Mammary epithelial cell (primary cell): ENCODE measurements around the gene DGKI.

Experiments used
- EZH2 ChIP-seq: IDR thresholded peaks from 2 replicates; pipeline ENCODE4 v1.6.1; 2012; ENCODE audit warnings: low read length, inconsistent platforms, borderline replicate concordance
- TF ChIP-seq, protein P1 (sequence below), 2 donors: IDR thresholded peaks in 1 of 2; conservative IDR thresholded peaks in 1 of 2; 2 replicates each; pipeline ENCODE4 v1.5.1; 2011 to 2012; ENCODE audit warnings: inconsistent platforms in 2 of 2, low read length in 2 of 2, mild to moderate bottlenecking in 2 of 2, control low read depth in 1 of 2, low read depth in 1 of 2; ENCODE audit not compliant: insufficient read depth in 1 of 2; ENCODE audit errors: extremely low read depth in 1 of 2

DNA sequence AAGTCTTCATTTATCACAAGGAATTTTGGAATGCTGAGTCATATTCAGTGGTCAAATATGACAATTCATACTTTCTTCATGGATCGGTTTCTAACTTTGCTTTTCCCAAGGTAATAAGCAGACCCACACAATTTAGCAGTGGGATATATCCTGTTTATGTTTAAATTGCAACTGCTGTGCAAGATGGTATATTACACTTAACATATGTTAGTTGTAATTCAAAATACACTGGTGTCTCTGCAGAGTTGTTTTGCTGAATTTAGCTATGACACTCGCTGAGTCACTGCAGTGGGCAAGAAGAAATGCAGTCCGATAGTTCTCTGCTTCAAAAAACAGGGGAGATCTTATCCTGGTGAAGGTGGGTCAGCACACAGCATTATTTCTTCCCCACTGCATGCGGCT is 308.4 kb downstream of the DGKI start:
- TF ChIP-seq, protein P1, sequence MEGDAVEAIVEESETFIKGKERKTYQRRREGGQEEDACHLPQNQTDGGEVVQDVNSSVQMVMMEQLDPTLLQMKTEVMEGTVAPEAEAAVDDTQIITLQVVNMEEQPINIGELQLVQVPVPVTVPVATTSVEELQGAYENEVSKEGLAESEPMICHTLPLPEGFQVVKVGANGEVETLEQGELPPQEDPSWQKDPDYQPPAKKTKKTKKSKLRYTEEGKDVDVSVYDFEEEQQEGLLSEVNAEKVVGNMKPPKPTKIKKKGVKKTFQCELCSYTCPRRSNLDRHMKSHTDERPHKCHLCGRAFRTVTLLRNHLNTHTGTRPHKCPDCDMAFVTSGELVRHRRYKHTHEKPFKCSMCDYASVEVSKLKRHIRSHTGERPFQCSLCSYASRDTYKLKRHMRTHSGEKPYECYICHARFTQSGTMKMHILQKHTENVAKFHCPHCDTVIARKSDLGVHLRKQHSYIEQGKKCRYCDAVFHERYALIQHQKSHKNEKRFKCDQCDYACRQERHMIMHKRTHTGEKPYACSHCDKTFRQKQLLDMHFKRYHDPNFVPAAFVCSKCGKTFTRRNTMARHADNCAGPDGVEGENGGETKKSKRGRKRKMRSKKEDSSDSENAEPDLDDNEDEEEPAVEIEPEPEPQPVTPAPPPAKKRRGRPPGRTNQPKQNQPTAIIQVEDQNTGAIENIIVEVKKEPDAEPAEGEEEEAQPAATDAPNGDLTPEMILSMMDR (conservative IDR thresholded peaks at IDR 0.05 in 1 of 2, IDR thresholded peaks at IDR 0.05 in 1 of 2; ENCODE audit: extremely low read depth in 1 of 2, insufficient read depth in 1 of 2, low read depth in 1 of 2, low read length in 2 of 2): no peak
- no peak for TF ChIP-seq EZH2
